Measurements from ENCODE around the gene C6orf89.

Gene C6orf89

GRCh38 chr6:36885461-36886401 is at the start of gene C6orf89:
C6orf89 (plus strand) TSS chr6:36885952; CDS start chr6:36899445, 13,493 bp downstream.
- DNase-seq (ENCODE audit: low read depth), result peak; percentile 93
- in situ Hi-C loops (cut with HindIII; ENCODE audit: low sequenced_read_pairs), result no loop called here
- peak within 1 kb of the TSS; percentile 57 for H3K4me3 ChIP-seq (ENCODE audit: low read depth, low read length)
- TF ChIP-seq CTCF (IDR thresholded peaks at IDR 0.05; ENCODE audit: low read depth, low read length, missing control alignments), result peak; percentile 90

- in situ Hi-C loops (cut with HindIII; ENCODE audit: low sequenced_read_pairs), result no loop called here
- no peak overlapping the region for H3K4me3 ChIP-seq (ENCODE audit: low read depth, low read length)
- TF ChIP-seq CTCF (IDR thresholded peaks at IDR 0.05; ENCODE audit: low read depth, low read length, missing control alignments), result no peak
- no peak for DNase-seq (ENCODE audit: low read depth)
Measured at GRCh38 chr6:36836111-36837021, 49.4 kb upstream of the C6orf89 start.

- no peak overlapping the region for H3K4me3 ChIP-seq (ENCODE audit: low read depth, low read length)
- in situ Hi-C loops (cut with HindIII; ENCODE audit: low sequenced_read_pairs), result no loop called here
- TF ChIP-seq CTCF (IDR thresholded peaks at IDR 0.05; ENCODE audit: low read depth, low read length, missing control alignments), result no peak
- no peak for DNase-seq (ENCODE audit: low read depth)
Measured at GRCh38 chr6:36837022-36837339, 48.8 kb upstream of the C6orf89 start.

- DNase-seq (ENCODE audit: low read depth), result no peak
- TF ChIP-seq CTCF (IDR thresholded peaks at IDR 0.05; ENCODE audit: low read depth, low read length, missing control alignments), result no peak
- in situ Hi-C loops (cut with HindIII; ENCODE audit: low sequenced_read_pairs), result no loop called here
- H3K4me3 ChIP-seq (ENCODE audit: low read depth, low read length), result no peak overlapping the region
Measured at GRCh38 chr6:36837686-36838085, 48.1 kb upstream of the C6orf89 start.

GRCh38 chr6:36838896-36839748 is 46.6 kb upstream of the C6orf89 start, which contains the start of gene CPNE5:
CPNE5 (minus strand) TSS chr6:36839444; CDS start chr6:36839377, 67 bp downstream.
- DNase-seq (ENCODE audit: low read depth), result no peak
- TF ChIP-seq CTCF (IDR thresholded peaks at IDR 0.05; ENCODE audit: low read depth, low read length, missing control alignments), result no peak
- in situ Hi-C loops (cut with HindIII; ENCODE audit: low sequenced_read_pairs), result no loop called here
- peak within 1 kb of the TSS; percentile 41 for H3K4me3 ChIP-seq (ENCODE audit: low read depth, low read length)

Data from astrocyte of the cerebellum (primary cell).